Panc1 (cell line): ENCODE data around the gene UPF2. TPM values are rescaled to one million over a fixed set of nuclear protein-coding genes. Genes with fewer than 3 reads are reported as not detected.

Experiments
- ATAC-seq: fragments of 200-7000 bp; cut with Tn5 transposase; 2 replicates; pipeline ENCODE4 v1.9.1; 2020; ENCODE audit warnings: mild to moderate bottlenecking, moderate library complexity
- BruUV-seq: library from RNA; stranded (reverse); fragments of 400-500 nt; replicated peaks from 2 replicates; lab custom pipeline; 2021; lab: Mats Ljungman, UMichigan
- CTCF ChIA-PET: fragments of 300-600 bp; sonication (Branson Sonifier 250); formaldehyde crosslinking; loops from one replicate; lab custom pipeline; 2022; ENCODE audit warnings: antibody characterized with exemption; lab: Charles Lee
- POLR2A ChIA-PET: fragments of 300-600 bp; sonication (Branson Sonifier 250); formaldehyde crosslinking; loops from one replicate; lab custom pipeline; 2022; ENCODE audit warnings: antibody characterized with exemption; lab: Charles Lee
- DNase-seq: peaks from one replicate; pipeline ENCODE4 v3.0.0-alpha.2; 2010; ENCODE audit warnings: low read depth, low spot score
- H3K27ac ChIP-seq: 2 replicates; pipeline ENCODE4 v1.5.1; 2011; ENCODE audit warnings: mild to moderate bottlenecking, low read length, inconsistent platforms
- H3K27me3 ChIP-seq: fragments of 200-500 bp; sonication (Bioruptor generic); 2 replicates; pipeline ENCODE4 v1.6.0; 2014; ENCODE audit warnings: low read length, inconsistent platforms; ENCODE audit not compliant: control insufficient read depth, insufficient read depth
- H3K36me3 ChIP-seq: fragments of 200-500 bp; sonication (Bioruptor generic); 2 replicates; pipeline ENCODE4 v1.5.1; 2014; ENCODE audit warnings: inconsistent platforms, mild to moderate bottlenecking, low read length, moderate library complexity; ENCODE audit not compliant: control insufficient read depth, insufficient read depth
- H3K4me1 ChIP-seq: 2 replicates; pipeline ENCODE4 v1.5.1; 2011; ENCODE audit warnings: inconsistent platforms, mild to moderate bottlenecking, low read length, moderate library complexity; ENCODE audit not compliant: control insufficient read depth, insufficient read depth
- H3K4me3 ChIP-seq, 2 experiments: 2 replicates each; pipeline ENCODE4 v1.5.1; 2011 to 2012; ENCODE audit warnings: low read depth in 2 of 2, low read length in 2 of 2, mild to moderate bottlenecking in 2 of 2, inconsistent platforms in 1 of 2, moderate library complexity in 1 of 2
- H3K9me3 ChIP-seq: fragments of 200-500 bp; sonication (Bioruptor generic); 2 replicates; pipeline ENCODE4 v1.5.1; 2014; ENCODE audit warnings: low read depth, mild to moderate bottlenecking, inconsistent platforms, low read length, moderate library complexity; ENCODE audit not compliant: control insufficient read depth, insufficient read depth
- CTCF ChIP-seq: fragments of 450-650 bp; IDR thresholded peaks from 2 replicates; pipeline ENCODE4 v1.5.1; 2017; ENCODE audit warnings: mild to moderate bottlenecking
- POLR2AphosphoS5 ChIP-seq: IDR thresholded peaks from 2 replicates; pipeline ENCODE4 v1.6.1; 2012; ENCODE audit warnings: mild to moderate bottlenecking, low read depth, low read length, moderate library complexity
- REST ChIP-seq, 2 experiments: IDR thresholded peaks; 2 replicates each; pipeline ENCODE4 v1.6.1; 2011 to 2012; ENCODE audit warnings: low read depth in 2 of 2, control low read depth in 1 of 2, low read length in 1 of 2, mild to moderate bottlenecking in 1 of 2, moderate library complexity in 1 of 2; ENCODE audit not compliant: insufficient read depth in 1 of 2
- SIN3A ChIP-seq: IDR thresholded peaks from 2 replicates; pipeline ENCODE4 v1.6.1; 2012; ENCODE audit warnings: low read depth, mild to moderate bottlenecking, low read length, moderate library complexity, borderline replicate concordance; ENCODE audit not compliant: insufficient read depth
- TCF7L2 ChIP-seq: IDR thresholded peaks from 2 replicates; pipeline ENCODE4 v1.6.1; 2011; ENCODE audit warnings: mild to moderate bottlenecking, low read depth, low read length, inconsistent platforms
- in situ Hi-C: cut with HindIII; loops from 2 replicates; pipeline ENCODE4 v1.10.0; 2016; ENCODE audit warnings: low sequenced_read_pairs, low pct_unique_long_range_greater_than_20kb
- intact Hi-C: fragments of 100-400 bp; cut with micrococcal nuclease; formaldehyde crosslinking; loops from one replicate; pipeline ENCODE4 v1.10.0; 2022; ENCODE audit not compliant: unreplicated experiment
- total RNA-seq: library from RNA; stranded (reverse); gene quantifications from one replicate; pipeline ENCODE4 v1.2.1, GENCODE V29; 2021; ENCODE audit not compliant: unreplicated experiment

The UPF2 gene
- total RNA-seq, 1 experiment from 2014 or later = 19.1 TPM

- no peaks in the 10 kb centered on the region for H3K9me3 ChIP-seq
- in situ Hi-C loops = no loop called here
- H3K4me3 ChIP-seq = no peak overlapping the region
- no peak for ATAC-seq
- ChIA-PET POLR2A (no interaction called here), CTCF (no interaction called here)
- H3K27me3 ChIP-seq = no peaks in the 10 kb centered on the region
- no peaks in the 10 kb centered on the region for H3K4me1 ChIP-seq
- intact Hi-C loops = no loop called here
- no peaks in the 10 kb centered on the region for H3K36me3 ChIP-seq
- no peak overlapping the region for H3K27ac ChIP-seq
- DNase-seq = no peak
- TF ChIP-seq TCF7L2 (no peak), POLR2AphosphoS5 (no peak), REST (IDR thresholded peaks at IDR 0.05; ENCODE audit: insufficient read depth in 1 of 2, low read depth in 2 of 2, low read length in 1 of 2) (no peak), SIN3A (no peak), CTCF (no peak)
- BruUV-seq = no TSS peak
These were observed 46.3 kb upstream of the UPF2 start for GRCh38 chr10:12088919-12089318.

GRCh38 chr10:12081879-12082557, 39.4 kb upstream of the UPF2 start:
- Histone ChIP-seq H3K4me3 (no peak overlapping the region), H3K4me1 (no peaks in the 10 kb centered on the region), H3K36me3 (no peaks in the 10 kb centered on the region), H3K27me3 (no peaks in the 10 kb centered on the region), H3K9me3 (no peaks in the 10 kb centered on the region), H3K27ac (no peak overlapping the region)
- TF ChIP-seq POLR2AphosphoS5 (no peak), CTCF (no peak)
- DNase-seq = no peak
- BruUV-seq = no TSS peak
- ChIA-PET POLR2A (no interaction called here), CTCF (no interaction called here)
- in situ Hi-C loops (no loop called here), intact Hi-C loops (no loop called here)
- ATAC-seq = no peak
